ENCODE results near the gene TBR1. TPM values are rescaled to one million over a fixed set of nuclear protein-coding genes. Genes with fewer than 3 reads are reported as not detected.

TBR1 gene
- not detected in 2 replicates for total RNA-seq

GRCh38 chr2:161415987-161416707 lies at the start of gene TBR1:
TBR1 (plus strand) TSS chr2:161416297; CDS start chr2:161416411, 114 bp downstream.

Other genes starting within 250 kb of the TBR1 start
- gene PSMD14, start 107.9 kb upstream of the TBR1 start, total RNA-seq, result 107 and 123 TPM in 2 replicates
- not detected in 2 replicates for gene SLC4A10, start 208.1 kb downstream of the TBR1 start, total RNA-seq

All from mammary microvascular endothelial cell (primary cell).